Activated T-cell treated with anti-CD3 and anti-CD28 coated beads, Interleukin-2, amount 50 U/mL, for 24 hours (primary cell): ENCODE results near the gene GRHPR.
"Not testable (repeated sequence)": the region's sequence is repeated elsewhere in the genome, so short reads cannot be mapped to it uniquely, and the experiment has no call there.

Experiments used
- DNase-seq: peaks from one replicate; pipeline ENCODE4 v3.0.0-alpha.2; 2020
- H3K27ac Mint-ChIP-seq: 2 replicates; pipeline ENCODE4 v1.8.0; 2020; ENCODE audit warnings: mild to moderate bottlenecking, mixed read lengths
- H3K27me3 Mint-ChIP-seq: 2 replicates; pipeline ENCODE4 v1.8.0; 2020; ENCODE audit warnings: mixed read lengths
- H3K36me3 Mint-ChIP-seq: 2 replicates; pipeline ENCODE4 v1.8.0; 2020; ENCODE audit warnings: low read depth, mixed read lengths
- H3K4me1 Mint-ChIP-seq: 2 replicates; pipeline ENCODE4 v1.8.0; 2020; ENCODE audit warnings: low read depth, mixed read lengths
- H3K4me3 Mint-ChIP-seq: 2 replicates; pipeline ENCODE4 v1.8.0; 2020; ENCODE audit warnings: mild to moderate bottlenecking, moderate library complexity, mixed read lengths
- H3K9me3 Mint-ChIP-seq: 2 replicates; pipeline ENCODE4 v1.8.0; 2020; ENCODE audit warnings: mixed read lengths

GRHPR gene

GRCh38 chr9:37385286-37385685 lies 37.2 kb upstream of the GRHPR start:
- no peaks in the 10 kb centered on the region for H3K36me3 Mint-ChIP-seq
- H3K27me3 Mint-ChIP-seq, result no peaks in the 10 kb centered on the region
- H3K9me3 Mint-ChIP-seq, result no peaks in the 10 kb centered on the region
- no peaks in the 10 kb centered on the region for H3K4me1 Mint-ChIP-seq
- H3K27ac Mint-ChIP-seq, result no peak overlapping the region
- no peak overlapping the region for H3K4me3 Mint-ChIP-seq
- DNase-seq, result no peak

- no peaks in the 10 kb centered on the region for H3K4me1 Mint-ChIP-seq
- no peaks in the 10 kb centered on the region for H3K9me3 Mint-ChIP-seq
- no peak overlapping the region for H3K27ac Mint-ChIP-seq
- no peak for DNase-seq
- H3K4me3 Mint-ChIP-seq, result no peak overlapping the region
- no peaks in the 10 kb centered on the region for H3K36me3 Mint-ChIP-seq
- no peaks in the 10 kb centered on the region for H3K27me3 Mint-ChIP-seq
Observed at GRCh38 chr9:37386988-37387387, 35.5 kb upstream of the GRHPR start.

DNA sequence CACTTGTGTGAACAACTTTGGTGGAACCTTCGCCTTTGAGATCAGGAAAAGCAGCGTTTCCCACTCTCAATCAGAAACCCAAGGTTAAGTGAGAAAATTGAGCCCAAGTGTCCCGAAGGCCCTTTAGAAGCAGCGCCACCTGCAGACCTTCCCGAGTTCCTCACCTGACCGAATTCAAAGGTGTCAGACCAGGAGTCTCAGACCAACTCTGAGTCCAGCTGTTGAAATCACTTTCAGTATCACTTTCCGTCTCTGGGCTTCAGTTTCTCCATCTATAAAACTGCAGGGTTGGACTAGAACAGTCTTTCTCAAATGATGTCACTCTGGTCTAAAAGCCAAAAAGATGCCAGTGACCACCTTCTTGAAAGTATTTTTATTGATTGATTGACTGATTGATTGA lies 31.7 kb upstream of the GRHPR start:
- DNase-seq, result no peak
- H3K36me3 Mint-ChIP-seq, result no peaks in the 10 kb centered on the region
- H3K27me3 Mint-ChIP-seq, result no peaks in the 10 kb centered on the region
- H3K27ac Mint-ChIP-seq, result no peak overlapping the region
- H3K4me1 Mint-ChIP-seq, result no peaks in the 10 kb centered on the region
- H3K9me3 Mint-ChIP-seq, result no peaks in the 10 kb centered on the region
- H3K4me3 Mint-ChIP-seq, result no peak overlapping the region

DNA sequence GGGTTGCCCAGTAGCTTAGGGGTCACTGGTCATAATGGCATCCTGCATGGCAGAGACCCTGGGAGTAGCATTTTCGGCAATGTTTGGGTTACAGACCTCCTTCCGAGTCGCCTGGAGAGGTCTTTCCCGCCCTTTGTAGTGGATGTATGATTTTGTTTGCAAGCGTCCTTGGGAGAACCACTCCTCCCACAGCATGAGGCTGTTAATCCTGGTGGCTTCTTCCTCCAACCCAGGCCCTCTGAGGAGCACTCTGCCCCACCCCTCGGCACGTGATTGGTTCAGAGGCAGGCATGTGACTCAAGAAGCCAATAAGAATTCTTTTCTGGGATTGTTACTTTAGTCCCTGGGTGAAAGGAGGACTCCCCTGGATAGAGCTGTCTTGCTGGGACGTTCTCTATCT lies 30.2 kb upstream of the GRHPR start:
- H3K27me3 Mint-ChIP-seq, result no peaks in the 10 kb centered on the region
- H3K27ac Mint-ChIP-seq, result no peak overlapping the region
- no peaks in the 10 kb centered on the region for H3K9me3 Mint-ChIP-seq
- H3K4me1 Mint-ChIP-seq, result no peaks in the 10 kb centered on the region
- H3K36me3 Mint-ChIP-seq, result no peaks in the 10 kb centered on the region
- no peak for DNase-seq
- H3K4me3 Mint-ChIP-seq, result no peak overlapping the region

DNA sequence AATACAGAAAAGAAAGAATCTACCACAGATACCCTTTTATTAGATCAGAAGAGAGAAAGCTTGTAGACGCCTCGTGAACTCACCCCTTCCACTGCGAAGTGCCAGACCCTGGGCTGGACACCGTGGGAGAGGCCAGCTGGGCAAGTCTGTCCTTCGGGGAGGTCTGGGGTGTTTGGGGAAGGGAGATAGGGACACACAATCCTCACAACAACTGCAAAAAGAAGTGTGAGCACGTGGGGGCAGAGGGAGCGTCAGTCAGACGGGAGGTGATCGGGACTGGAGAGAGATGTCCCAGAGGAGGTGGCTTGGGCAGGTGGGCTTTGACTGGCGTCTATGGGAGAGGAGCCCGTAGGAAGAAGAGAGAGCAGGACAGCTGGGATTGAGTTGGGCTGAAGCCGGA lies 27.3 kb upstream of the GRHPR start:
- Mint-ChIP-seq H3K4me3 (no peak overlapping the region), H3K4me1 (no peaks in the 10 kb centered on the region), H3K27me3 (no peaks in the 10 kb centered on the region), H3K36me3 (no peaks in the 10 kb centered on the region), H3K9me3 (no peaks in the 10 kb centered on the region), H3K27ac (no peak overlapping the region)
- no peak for DNase-seq

- Mint-ChIP-seq H3K27me3 (no peaks in the 10 kb centered on the region), H3K4me3 (no peak overlapping the region), H3K9me3 (no peaks in the 10 kb centered on the region), H3K27ac (no peak overlapping the region), H3K4me1 (no peaks in the 10 kb centered on the region), H3K36me3 (no peaks in the 10 kb centered on the region)
- no peak for DNase-seq
Observed at GRCh38 chr9:37395663-37396062, 26.8 kb upstream of the GRHPR start.

GRCh38 chr9:37397948-37398347 lies 24.5 kb upstream of the GRHPR start:
- not testable (repeated sequence) for H3K9me3 Mint-ChIP-seq, H3K27ac Mint-ChIP-seq

GRCh38 chr9:37398464-37399025 lies 24.0 kb upstream of the GRHPR start:
- DNase-seq, result no peak
- Mint-ChIP-seq H3K4me3 (no peak overlapping the region), H3K27me3 (no peaks in the 10 kb centered on the region), H3K27ac (no peak overlapping the region), H3K9me3 (no peaks in the 10 kb centered on the region), H3K4me1 (peaks cover 4% of the 10 kb centered on the region), H3K36me3 (no peaks in the 10 kb centered on the region)

More at GRCh38 chr9:37397948-37398347, 24.5 kb upstream of the GRHPR start:
- DNase-seq, H3K36me3 Mint-ChIP-seq, H3K4me3 Mint-ChIP-seq, H3K4me1 Mint-ChIP-seq, H3K27me3 Mint-ChIP-seq: not testable (repeated sequence)

DNA sequence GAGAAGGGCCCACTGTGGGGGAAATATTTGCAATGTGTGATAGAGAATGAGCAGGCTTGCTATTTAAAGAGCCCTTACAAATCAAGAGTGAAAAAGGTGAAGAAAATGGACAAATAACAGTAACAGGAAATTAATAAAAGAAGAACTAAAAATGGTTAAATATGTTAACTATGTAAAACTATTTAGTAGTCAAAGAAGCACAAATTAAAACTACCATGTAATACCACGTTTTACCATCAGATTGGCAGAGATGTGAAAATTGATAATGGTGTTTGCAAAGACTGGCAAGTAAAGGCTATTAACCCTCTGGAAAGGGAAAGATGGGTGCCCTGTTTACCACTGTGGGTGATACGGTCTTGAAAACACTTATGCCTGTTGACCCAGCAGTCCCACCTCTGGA lies 23.2 kb upstream of the GRHPR start:
- Mint-ChIP-seq H3K36me3 (no peaks in the 10 kb centered on the region), H3K4me3 (no peak overlapping the region), H3K27me3 (no peaks in the 10 kb centered on the region), H3K9me3 (no peaks in the 10 kb centered on the region), H3K4me1 (peaks cover 4% of the 10 kb centered on the region), H3K27ac (no peak overlapping the region)
- DNase-seq, result no peak

DNA sequence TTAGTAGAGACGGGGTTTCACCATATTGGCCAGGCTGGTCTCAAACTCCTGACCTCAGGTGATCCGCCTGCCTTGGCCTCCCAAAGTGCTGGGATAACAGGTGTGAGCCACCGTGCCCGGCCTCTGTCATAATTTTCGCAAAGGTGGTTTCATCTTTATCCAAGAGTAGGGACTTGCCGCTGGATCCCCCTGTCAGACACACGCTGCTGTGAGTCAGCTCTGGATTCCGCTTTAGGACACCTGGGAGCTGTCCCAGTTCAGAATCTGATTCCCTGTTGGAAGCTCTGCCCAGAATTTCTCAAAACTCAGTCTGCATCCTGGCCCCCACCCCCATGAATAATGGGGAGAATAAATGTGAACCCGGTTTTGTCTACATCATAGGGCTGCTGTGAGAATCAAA lies 17.9 kb upstream of the GRHPR start:
- no peak for DNase-seq
- Mint-ChIP-seq H3K9me3 (no peaks in the 10 kb centered on the region), H3K4me3 (no peak overlapping the region), H3K27ac (no peak overlapping the region), H3K36me3 (no peaks in the 10 kb centered on the region), H3K27me3 (no peaks in the 10 kb centered on the region), H3K4me1 (peaks cover 14% of the 10 kb centered on the region)

DNA sequence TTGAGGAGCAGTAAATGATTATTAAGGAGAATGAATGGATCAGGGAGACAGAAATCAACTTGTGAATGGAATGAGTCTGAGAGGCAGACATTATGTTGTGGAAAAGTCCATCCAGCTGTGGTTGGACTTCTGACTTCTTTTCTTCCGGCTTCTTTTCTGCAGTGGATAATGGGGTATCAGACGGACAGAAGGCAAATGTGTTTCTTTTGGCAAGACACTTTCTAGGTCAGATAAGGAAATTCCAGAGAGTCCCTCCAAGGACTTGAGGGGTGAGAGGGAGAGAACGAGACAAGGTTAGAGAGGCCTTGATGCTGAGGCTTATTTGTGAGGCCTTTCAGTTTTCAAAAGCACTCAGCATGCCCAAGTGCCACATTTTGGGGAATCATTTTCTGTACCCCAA lies 17.1 kb upstream of the GRHPR start:
- Mint-ChIP-seq H3K4me1 (peaks cover 20% of the 10 kb centered on the region), H3K9me3 (no peaks in the 10 kb centered on the region), H3K36me3 (no peaks in the 10 kb centered on the region), H3K27me3 (no peaks in the 10 kb centered on the region), H3K4me3 (no peak overlapping the region), H3K27ac (no peak overlapping the region)
- no peak for DNase-seq

- no peaks in the 10 kb centered on the region for H3K36me3 Mint-ChIP-seq
- H3K27ac Mint-ChIP-seq, result no peak overlapping the region
- H3K9me3 Mint-ChIP-seq, result no peaks in the 10 kb centered on the region
- H3K27me3 Mint-ChIP-seq, result no peaks in the 10 kb centered on the region
- peaks cover 26% of the 10 kb centered on the region for H3K4me1 Mint-ChIP-seq
- no peak overlapping the region for H3K4me3 Mint-ChIP-seq
- no peak for DNase-seq
Observed at GRCh38 chr9:37405764-37406380, 16.6 kb upstream of the GRHPR start.

GRCh38 chr9:37406603-37407401 lies 15.7 kb upstream of the GRHPR start:
- no peak overlapping the region for H3K4me3 Mint-ChIP-seq
- no peaks in the 10 kb centered on the region for H3K36me3 Mint-ChIP-seq
- H3K4me1 Mint-ChIP-seq, result peaks cover 35% of the 10 kb centered on the region
- H3K27ac Mint-ChIP-seq, result no peak overlapping the region
- no peak for DNase-seq
- H3K9me3 Mint-ChIP-seq, result no peaks in the 10 kb centered on the region
- H3K27me3 Mint-ChIP-seq, result no peaks in the 10 kb centered on the region

DNA sequence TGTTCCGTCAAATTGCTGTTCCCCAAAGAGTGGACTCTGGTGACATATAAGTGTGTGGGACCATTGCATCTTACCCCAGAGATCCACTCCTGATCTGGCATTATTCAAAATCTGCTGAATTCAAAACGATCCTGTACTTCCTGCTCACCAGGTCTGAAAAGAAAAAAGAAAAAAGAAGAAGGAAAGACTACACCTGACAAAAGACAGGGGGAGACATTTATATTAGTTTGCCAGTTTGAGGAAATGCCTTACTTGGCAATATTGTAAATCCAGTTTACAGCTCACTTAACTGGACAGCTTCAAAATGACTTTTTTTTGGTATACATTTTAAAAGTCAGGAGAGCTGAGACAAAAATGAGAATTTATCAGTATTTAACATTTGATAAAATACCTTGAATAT lies 15.0 kb upstream of the GRHPR start:
- Mint-ChIP-seq H3K27me3 (no peaks in the 10 kb centered on the region), H3K4me3 (no peak overlapping the region), H3K27ac (no peak overlapping the region)

DNA sequence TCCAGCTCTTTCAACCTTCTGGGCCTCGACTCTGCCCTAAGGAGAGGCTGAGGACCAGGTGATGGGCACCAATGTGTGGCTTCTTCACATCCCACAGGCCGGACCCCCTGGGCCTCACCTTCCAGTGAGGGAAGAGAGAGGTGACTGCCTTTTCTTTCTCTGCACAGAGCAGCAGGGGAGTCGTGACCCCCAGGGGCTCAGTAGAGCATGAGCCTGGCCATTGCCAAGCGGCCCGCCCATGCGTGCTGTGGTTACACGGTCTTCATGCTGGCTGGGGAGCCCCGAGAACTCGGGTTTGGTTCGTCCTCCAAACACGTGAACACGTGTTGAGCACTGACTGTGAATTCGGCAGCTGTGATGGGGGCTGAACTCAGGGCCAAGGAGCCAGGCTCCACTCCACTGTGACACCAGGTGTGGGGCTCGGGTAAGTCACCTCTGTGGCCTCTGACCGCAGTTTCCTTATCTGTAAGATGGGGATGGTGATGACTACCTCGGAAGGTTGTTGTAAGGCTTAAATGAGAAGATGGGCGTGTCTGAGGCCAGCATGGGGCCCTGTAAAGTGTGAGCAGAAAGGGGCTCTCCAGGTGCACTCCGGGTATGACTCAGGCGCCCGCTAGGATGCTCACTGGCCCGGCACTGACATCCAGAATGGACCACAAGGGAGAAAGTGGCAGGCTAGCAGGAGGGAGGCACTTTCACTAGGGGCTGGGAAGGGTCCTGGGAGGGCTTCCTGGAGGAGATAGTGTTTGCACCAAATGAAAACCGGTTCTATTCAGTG lies 13.4 kb upstream of the GRHPR start:
- H3K27ac Mint-ChIP-seq, result peak overlapping the region; percentile 79
- H3K4me1 Mint-ChIP-seq, result peaks cover 34% of the 10 kb centered on the region
- peak overlapping the region; percentile 16 for H3K4me3 Mint-ChIP-seq

More for the DNA sequence above, 15.0 kb upstream of the GRHPR start:
- peaks cover 38% of the 10 kb centered on the region for H3K4me1 Mint-ChIP-seq
- H3K36me3 Mint-ChIP-seq, result no peaks in the 10 kb centered on the region
- no peak for DNase-seq
- H3K9me3 Mint-ChIP-seq, result no peaks in the 10 kb centered on the region

More for the DNA sequence above, 13.4 kb upstream of the GRHPR start:
- DNase-seq, result peak; percentile 72
- H3K9me3 Mint-ChIP-seq, result no peaks in the 10 kb centered on the region
- no peaks in the 10 kb centered on the region for H3K27me3 Mint-ChIP-seq
- no peaks in the 10 kb centered on the region for H3K36me3 Mint-ChIP-seq
